GM18520 (cell line): ENCODE data around the gene FAM83G.

Experiments
- ATAC-seq: cut with Tn5 transposase; IDR thresholded peaks from one replicate; pipeline ENCODE4 v1.9.1; 2021; ENCODE audit not compliant: unreplicated experiment

Gene FAM83G

DNA sequence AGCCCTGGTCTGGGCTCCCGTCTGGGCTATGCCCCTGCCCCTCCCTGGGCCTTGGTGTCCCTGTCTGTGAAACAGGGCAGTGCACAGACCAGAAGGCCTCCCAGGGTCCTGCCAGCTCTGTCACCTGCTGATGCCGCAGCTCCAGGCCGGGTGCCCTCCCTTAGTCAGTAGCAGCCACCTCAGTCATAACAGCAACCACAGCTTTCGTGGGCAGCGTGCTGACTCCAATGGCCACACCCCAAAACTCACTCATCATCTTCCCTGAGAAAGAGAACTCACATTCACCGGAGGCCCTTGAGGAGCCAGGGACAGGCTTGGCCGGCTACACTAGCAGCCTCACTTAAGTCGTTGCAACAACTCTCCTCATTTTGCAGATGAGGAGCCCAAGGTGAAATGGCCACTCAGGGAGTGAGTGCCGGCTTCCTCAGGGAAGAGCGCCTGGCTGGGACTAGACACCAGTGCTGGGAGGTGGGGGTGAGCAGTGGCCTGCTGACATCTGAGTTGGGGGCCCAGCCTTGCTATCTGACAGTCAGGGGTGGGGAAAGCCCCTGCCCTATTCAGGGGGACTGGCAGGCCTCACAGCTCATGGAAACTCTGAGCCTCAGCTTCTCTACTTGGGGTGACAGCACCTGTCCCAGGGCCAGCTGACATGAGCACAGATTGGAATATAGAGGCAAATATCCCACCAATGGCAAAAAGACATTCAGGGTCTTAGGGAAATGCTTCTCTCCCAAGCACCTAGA lies 30.0 kb downstream of the FAM83G start:
- no peak for ATAC-seq

DNA sequence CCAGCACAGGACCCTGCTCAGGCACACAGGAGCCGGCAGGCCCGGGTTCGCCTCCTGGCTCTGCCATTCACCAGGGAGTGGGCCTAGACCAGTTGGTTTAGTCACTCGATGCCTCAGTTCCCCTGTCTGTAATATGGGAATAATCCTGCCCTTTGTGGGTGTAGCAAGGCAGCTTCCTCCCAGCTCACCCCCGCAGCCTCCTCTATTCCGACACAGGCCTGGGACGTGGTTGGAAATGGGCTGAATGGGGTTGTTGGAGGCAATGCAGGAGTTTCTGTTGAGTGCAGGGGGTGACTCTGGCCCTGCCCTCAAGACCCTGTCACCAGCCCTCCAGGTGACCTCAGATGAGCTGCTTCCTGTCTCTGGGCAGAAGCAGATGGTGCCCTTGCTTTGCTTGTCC lies 32.8 kb downstream of the FAM83G start:
- ATAC-seq, result no peak

DNA sequence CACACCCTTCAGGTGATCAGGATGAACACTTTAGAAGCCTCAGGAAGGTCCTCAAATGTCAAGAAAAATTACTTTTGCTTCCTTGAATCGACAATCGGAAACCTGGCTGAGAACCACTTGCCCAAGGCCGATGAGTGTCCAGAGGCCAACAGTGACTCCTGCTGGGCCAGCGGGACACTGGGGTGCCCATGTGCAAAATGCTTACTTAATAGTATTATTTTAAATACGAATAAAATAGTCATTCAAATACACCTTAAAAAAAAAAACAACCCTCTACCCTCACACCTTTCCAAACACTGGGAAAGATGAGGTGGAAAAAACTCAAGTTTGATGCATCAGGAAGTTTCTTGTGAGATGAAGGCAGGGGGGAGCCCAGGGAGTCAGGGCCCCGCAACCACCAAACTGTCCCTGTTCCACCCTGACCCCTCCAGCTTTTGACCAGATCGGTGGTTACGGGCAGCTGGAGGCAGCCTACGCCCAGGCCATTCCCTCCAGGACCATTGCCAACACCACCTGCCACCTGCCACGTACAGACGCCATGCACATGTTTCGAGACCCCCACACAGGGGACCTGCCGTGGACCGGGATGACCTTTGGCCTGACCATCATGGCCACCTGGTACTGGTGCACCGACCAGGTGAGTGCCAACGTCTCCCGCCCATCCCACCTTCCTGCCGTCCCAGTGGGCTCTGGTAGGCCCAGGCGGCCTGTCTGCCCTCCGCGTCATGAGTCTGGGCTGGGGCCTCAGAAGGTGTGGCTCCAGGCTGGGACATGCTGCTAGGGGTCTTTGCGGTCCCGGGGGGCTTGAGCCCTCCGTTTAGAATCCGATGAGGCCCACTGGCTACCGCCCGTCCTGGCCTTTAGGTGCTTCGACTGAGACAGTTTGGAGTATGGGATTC lies 33.7 kb downstream of the FAM83G start:
- no peak for ATAC-seq

DNA sequence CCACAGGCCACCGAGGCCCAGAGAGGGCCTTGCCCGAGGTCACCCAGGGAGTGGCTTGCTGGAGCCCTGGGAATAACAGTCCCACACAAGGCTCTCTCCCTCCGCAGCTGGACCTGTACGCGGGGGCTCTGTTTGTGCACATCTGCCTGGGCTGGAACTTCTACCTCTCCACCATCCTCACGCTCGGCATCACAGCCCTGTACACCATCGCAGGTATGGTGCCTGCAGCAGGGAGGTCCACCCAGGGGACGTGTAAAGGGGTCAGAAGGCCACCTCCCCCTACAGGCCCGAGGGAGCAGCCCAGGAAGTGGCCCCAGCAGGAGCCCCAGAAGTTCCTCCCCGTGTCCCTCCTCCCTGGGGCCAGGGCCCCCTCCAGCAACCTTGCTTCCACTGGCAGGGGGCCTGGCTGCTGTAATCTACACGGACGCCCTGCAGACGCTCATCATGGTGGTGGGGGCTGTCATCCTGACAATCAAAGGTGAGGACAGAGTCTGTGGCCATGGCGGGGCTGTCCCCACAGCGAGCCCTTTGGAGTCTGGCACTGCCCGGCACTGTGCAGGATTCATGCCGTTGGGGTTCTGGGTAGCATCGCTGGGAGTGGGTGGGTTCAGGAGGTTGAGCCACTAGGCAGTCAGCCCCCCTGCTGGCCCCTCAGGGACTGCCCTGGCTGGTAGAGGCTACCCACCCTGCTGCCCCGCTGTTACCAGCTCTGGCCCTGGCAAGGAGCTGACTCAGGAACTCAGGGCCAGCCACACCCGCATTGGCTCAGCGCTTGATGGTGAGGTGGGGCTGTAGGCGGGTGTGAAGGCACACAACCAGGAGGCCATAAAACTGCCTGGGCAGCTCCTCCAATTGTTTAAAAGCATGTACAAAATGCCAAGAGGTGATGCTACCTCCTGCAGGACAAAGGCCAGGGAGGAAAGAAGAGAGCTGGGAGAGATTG lies 35.3 kb downstream of the FAM83G start:
- no peak for ATAC-seq

DNA sequence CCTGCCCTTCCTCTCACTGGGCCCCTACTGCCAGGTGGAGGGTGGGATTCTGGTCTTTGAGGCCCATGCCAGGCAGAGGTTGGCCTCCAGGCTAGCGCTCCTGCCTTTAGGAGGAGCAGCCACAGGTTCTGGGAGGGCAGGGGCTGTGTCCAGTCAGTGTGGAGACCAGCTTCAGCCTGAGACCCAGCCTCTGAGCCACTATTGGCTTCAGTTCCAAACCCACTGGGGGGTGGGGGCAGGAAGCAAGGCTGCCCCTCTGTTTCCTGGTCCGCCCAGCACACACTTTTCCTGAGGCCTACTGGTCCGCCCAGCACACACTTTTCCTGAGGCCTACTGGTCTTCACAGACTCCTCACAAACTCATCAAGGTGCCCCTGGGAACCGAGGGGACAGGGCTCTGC lies 36.2 kb downstream of the FAM83G start:
- ATAC-seq, result no peak

DNA sequence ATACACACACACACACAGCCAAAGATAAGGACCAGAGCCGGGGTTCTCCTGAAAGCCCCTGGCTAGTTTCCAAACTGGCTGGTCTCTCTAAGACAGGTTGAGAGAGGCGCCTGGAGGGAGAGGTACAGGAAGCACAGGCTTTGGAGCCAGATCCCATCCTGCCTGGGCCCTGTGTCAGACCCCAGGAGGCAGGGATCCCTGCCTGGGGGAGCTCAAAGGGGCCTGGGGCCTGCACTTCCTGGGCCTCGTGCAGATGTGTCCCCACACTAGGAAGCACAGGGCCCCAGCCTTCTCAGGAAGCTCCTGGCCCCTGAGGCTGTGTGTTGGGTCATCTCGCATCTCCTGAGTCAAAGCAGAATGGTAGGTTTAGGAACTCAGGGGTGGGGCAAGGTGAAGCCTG lies 36.6 kb downstream of the FAM83G start:
- ATAC-seq, result no peak

DNA sequence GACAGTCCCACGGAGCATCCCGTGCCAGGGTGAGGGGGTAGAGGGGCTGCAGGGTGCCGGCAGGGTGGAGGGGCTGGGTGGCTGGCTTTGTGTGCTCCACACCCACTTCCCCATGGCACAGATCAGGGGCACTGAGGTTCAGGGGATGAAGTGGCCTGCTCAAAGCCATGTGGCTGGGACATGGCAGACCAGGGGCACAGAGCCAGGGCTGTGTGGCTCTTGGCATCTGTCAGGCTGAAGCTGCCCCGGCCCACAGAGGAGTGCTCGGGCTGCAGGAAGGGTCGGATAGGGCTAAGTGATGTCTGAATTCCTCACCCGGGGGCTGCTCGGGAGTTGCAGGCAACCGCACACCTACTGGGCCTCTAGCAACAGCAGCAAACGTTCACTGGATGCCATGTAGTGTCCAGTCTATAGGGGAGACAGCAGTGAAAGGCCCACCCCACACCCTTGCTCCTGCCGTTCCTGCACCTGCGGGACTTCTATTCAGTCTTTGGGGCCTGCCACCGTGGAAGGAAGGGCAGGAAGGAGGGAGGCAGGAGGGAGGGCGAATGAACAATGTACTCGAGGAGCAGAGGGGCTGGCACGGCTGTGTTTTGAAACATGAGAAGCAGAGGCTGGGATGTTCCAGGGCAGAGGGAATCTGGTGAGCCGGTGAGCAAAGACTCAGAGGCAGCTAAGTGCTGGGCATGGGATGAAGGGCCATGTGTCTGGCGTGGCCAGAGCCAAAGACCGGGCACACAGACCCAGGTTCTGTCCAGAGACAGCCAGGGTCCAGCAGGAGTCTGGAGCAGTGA lies 37.5 kb downstream of the FAM83G start:
- ATAC-seq, result no peak

DNA sequence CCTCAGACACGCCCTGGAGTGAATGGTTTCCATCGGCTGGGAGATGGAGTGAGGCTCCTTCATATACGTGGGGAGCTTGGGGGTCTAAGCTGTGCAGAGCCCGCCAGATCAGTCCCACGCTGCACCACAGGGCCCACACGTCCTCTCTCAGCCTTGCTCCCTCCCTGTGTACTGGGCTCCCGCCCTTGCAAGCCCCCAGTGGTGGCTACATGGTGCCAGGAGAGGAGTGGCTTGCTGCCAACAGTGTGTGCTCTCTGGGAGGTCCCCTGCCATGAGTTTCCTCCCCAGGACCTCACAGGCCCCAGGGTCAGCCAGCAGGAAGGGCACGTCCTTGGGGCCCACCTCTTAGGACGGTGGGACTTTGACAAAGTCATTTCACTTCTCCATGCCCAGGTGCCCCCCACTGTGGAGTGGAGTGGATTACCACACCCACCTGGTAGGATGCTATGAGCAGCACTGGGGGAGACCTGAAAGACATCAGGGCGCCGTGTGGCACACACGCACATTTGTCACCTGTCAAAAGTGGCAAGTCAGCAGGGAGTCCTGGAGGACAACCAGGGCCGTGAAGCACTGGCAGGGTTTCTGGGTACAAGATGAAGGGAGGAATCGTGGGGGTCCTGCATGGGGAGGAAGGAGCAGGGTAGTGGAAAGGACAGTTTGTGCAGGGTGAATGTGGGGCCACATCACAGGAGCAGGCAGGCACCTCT lies 38.9 kb downstream of the FAM83G start:
- ATAC-seq, result no peak

DNA sequence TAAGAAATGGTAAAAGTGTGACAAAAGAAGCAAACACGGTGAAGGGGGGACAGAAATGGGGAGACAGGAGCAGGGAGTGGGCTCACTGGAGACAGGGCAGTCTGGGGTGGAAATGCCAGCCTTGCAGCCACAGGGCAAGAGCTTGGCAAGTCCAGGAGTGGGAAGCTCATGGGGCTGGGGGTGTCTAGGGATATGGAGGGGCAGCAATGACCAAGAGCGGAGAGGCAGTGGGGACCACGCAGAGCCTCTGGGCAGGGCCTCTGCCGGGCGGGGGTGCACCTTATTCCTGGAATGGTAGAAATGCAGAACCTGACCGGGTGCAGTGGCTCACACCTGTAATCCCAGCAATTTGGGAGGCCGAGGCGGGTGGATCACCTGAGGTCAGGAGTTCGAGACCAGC lies 40.0 kb downstream of the FAM83G start:
- no peak for ATAC-seq

DNA sequence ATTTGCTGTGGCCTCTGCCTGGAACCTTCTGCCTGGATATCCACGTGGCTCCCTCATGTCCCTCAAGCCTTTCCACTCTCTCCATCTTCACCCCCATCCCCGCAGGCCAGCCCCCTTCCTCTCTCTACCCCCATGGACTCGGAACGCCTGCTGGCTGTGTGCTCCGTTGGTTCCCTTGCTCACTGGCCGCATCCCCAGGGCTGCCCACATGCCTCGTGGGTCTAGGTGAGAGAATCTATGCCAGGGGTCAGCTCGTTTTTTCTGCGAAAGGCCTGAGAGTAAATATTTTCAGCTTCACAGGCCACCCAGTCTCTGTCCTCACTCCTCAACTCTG lies 40.6 kb downstream of the FAM83G start:
- ATAC-seq, result no peak

DNA sequence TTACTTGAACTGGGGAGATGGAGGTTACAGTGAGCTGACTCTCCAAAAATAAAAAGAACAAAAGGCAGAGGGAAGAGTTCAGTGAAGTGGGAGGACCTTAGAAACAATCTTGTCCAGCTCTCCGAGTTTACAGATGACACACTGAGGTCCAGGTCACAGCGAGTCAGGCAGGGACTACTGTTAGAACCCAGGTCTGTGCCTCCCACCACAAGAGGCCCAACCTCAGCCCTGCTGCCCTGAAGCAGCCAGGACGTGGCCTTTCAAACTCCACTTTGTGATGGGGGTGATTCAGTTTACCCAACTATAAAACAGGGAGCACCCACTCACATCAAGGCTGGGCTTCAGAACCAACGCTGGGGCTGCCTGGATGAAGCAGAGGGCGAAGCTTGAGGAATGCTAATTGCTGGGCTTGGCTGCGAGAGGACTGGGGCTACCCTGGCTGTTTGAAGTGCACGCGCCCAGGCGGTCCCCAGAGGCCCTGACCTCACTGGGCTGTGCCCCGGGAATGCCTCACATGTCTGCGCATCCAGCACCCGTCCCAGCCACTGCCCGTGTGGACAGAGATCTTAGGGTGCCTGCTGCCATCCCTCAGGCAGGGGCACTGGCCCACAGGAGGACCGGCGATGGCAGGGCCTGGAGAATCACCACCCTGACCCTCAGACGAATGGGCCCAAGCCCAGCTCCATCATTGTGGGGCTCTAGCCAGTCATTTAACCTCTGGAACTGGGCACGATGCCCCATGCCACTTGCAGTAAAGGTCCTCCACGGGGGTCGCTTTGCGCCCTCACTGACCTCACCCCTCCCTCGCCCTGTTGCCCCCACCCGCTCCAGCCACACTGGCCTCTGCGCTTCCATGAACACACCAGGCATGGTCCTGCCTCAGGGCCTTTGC lies 41.2 kb downstream of the FAM83G start:
- no peak for ATAC-seq

DNA sequence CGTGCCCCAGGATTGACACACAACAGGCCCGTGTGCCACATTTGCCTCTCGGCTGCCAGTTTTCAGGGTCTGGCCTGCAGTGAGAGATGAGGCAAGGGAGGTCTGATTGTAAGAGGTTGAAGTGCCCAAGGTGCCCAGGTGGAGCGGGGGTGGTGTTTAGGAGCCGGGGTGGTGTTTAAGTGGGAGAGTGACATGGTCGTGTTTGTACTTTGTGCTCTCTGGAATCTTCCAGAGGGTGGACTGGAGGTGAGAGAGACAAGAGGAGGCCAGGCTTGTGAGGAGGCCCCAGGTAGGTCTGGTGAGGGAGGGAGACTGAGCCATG lies 42.1 kb downstream of the FAM83G start:
- no peak for ATAC-seq

DNA sequence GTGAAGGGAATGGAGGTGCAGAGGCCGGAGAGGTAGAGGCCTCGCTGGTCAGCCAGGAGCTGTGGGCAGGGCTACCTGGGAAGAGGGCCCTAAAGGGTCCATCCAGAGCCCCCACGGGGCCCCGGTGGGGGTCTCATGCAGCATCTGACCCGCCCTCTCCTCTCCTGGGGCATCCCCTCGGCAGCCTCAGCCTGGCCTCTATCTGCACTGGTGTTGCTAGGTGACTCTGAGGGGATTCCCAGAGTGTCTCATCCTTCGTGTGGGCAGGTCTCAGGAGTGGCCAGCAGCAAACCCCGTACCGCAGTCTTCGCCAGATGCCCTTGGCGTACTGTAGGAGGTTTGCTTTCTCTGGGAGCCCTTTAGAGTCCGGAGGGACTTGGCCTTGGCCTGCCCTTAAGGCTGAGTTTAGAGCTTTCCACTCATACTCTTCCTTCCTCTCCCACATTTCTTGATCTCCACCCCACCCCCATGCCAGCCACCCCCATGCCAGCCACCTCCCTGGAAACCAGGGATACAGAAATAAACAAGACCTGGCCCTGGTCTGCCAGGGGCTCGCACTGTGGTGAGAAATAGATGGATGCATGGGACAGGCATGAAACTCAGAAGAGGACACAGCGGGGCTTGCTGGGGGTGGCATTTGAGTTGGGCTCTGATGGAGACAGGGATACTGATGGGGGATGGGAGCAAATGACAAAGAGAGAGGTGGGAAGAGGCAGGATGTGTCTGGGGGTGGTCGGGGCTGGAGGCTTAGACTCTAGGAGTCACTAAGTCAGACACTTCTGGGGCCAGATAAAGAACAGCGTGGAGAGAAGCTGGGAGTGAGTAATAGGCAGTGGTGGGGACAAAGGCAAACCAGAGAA lies 42.7 kb downstream of the FAM83G start:
- no peak for ATAC-seq

DNA sequence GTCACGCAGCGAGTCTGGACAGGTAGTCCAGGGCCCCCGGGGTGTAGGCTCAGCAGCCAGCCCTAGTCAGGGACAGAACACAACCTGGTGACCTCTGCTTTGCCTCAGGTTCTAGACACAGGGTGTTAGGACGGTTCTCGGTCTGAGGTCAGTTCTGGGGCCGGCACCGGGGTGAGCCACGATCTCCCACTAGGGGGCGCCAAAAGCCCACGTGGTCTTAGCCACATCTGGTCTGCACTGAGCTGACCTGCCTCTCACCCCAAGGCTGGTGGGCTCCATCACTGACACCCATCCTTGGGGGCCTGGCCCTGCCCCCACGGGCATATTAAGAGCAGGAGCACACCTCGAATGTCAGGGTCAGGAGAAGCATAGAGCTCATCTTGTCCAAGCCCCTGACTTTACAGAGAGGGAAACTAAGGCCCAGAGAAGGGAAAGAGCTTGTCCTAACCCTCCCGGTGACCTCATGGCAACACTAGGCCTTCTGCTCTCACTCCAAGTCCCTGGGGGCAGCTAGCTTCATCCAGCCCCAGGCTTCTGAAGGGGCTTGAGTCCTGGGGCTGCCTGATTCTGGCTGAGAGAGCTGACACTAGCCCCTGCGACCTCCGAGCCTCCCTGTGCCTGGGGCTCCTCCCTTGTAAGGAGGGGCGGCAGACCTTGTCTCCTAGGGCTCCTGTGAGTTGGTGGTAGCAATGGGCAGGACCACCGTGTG lies 43.6 kb downstream of the FAM83G start:
- ATAC-seq, result peak; percentile 58

DNA sequence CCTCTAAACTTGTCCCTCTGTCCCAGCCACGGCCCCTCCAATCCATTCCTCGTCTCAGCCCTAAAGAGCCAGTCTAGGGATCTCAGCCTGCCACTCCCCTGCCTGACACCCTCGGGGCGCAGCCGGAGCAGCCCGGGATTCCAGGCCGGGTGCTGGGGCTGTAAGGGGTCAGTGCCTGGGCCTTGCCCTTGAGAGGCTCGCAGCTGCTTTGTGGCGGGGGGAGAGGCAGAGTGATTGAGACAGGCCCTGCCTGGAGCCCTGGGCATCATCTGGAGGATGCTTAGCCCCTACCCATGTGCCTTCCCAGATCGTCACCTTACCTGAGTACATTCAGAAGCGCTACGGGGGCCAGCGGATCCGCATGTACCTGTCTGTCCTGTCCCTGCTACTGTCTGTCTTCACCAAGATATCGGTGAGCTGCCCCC lies 44.3 kb downstream of the FAM83G start:
- ATAC-seq, result no peak

DNA sequence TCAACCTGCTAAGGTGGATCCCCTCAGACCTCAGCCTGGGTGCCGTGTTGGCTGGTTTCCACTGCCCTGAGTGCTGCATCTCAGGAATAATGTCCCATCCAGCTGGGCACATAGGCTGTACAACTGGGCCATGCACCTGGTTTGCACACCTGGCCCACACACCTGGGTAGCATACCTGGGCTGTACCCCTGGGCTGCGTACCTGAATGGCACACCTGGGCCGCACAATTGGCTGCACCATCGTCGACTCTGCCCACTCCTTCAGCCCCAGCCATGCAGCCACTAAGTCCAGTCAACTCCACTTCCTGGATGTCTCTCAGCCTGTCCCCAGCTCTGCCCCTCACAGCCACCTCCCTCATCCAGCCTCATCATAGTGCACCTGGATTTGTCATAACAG lies 44.7 kb downstream of the FAM83G start:
- ATAC-seq, result no peak

DNA sequence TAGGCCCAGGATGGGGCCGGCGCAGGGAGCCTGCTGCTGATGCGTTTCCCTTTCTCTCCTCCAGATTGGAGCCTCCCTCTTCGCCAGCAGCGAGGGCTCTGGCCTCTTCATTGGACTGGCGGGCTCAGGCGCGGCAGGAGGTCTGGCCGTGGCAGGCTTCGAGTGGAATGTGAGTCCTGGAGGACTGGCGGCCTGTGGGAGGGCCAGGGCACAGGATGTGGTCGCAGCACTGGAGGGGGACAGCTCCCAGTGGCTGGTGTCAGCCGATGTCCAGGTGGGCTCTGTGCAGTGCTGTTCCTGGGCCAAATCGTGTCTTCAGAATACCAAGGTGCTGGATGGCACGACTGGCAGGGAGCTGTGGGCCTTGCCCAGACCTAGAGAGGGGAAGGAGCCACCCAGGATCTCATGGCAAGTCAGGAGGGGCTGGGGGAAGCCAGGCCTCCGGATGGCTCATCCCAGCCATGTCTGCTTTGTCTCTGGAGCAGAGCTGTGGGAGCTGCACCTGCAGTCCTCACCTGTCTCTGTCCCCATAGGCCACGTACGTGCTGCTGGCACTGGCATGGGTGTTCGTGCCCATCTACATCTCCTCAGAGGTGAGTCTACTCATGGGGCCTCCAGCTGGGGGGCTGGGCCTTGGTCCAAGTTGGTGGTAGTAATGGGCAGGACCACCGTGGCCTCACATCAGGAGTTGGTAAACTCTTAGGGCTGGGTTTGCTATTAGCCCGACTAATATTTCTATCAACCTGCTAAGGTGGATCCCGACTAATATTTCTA lies 45.3 kb downstream of the FAM83G start:
- ATAC-seq, result no peak
